K562 (cell line): ENCODE measurements around the gene STEAP1B. TPM values are rescaled to one million over a fixed set of nuclear protein-coding genes. Genes with fewer than 3 reads are reported as not detected.

Source experiments
- ATF6 ChIP-seq: sonication (generic); formaldehyde crosslinking; IDR thresholded peaks from 2 replicates; pipeline ENCODE4 v1.4.0; 2020; ENCODE audit warnings: mild to moderate bottlenecking, missing genetic modification reagents
- BRD4 ChIP-seq: fragments of 200-600 bp; sonication (generic); IDR thresholded peaks from 2 replicates; pipeline ENCODE4 v1.6.1; 2017; ENCODE audit warnings: inconsistent platforms
- DIDO1 ChIP-seq: fragments of 450-650 bp; IDR thresholded peaks from 2 replicates; pipeline ENCODE4 v1.6.1; 2016; ENCODE audit warnings: low read depth, missing biosample characterization, missing genetic modification characterization
- E2F1 ChIP-seq: sonication (generic); formaldehyde crosslinking; IDR thresholded peaks from 2 replicates; pipeline ENCODE4 v1.8.1; 2023; ENCODE audit warnings: mild to moderate bottlenecking, missing genetic modification reagents, moderate library complexity
- FOS ChIP-seq: IDR thresholded peaks from 3 replicates; pipeline ENCODE4 v1.6.1; 2011; ENCODE audit not compliant: insufficient read length; ENCODE audit errors: extremely low read depth
- FOXJ2 ChIP-seq: fragments of 200-800 bp; sonication (Bioruptor generic); IDR thresholded peaks from 2 replicates; pipeline ENCODE4 v1.6.1; 2016; ENCODE audit warnings: missing genetic modification characterization, missing compliant biosample characterization
- GATAD2B ChIP-seq: fragments of 450-650 bp; IDR thresholded peaks from 2 replicates; pipeline ENCODE4 v1.6.1; 2017; ENCODE audit warnings: mild to moderate bottlenecking, borderline replicate concordance
- GTF3C2 ChIP-seq: IDR thresholded peaks from 3 replicates; pipeline ENCODE4 v1.6.1; 2011; ENCODE audit warnings: borderline replicate concordance, mild to moderate bottlenecking, moderate library complexity; ENCODE audit not compliant: insufficient read length; ENCODE audit errors: extremely low read depth
- HNRNPUL1 ChIP-seq: fragments of 200-400 bp; formaldehyde crosslinking; IDR thresholded peaks from 2 replicates; pipeline ENCODE4 v1.6.1; 2017; ENCODE audit warnings: low read length
- RBM22 ChIP-seq: fragments of 200-400 bp; formaldehyde crosslinking; IDR thresholded peaks from 2 replicates; pipeline ENCODE4 v1.6.1; 2018; ENCODE audit warnings: low read length, low read depth; ENCODE audit not compliant: poor library complexity, severe bottlenecking
- RREB1 ChIP-seq: fragments of 250-450 bp; sonication (Bioruptor Pico); IDR thresholded peaks from 2 replicates; pipeline ENCODE4 v1.4.0; 2020
- STAT5B ChIP-seq: fragments of 250-450 bp; sonication (Bioruptor Pico); IDR thresholded peaks from 2 replicates; pipeline ENCODE4 v1.8.0; 2021; ENCODE audit warnings: mild to moderate bottlenecking, inconsistent platforms
- ZFP30 ChIP-seq: fragments of 250-450 bp; sonication (Bioruptor Pico); IDR thresholded peaks from 2 replicates; pipeline ENCODE4 v1.8.0; 2022; ENCODE audit warnings: moderate library complexity, mild to moderate bottlenecking, inconsistent platforms, borderline replicate concordance
- ZNF232 ChIP-seq: sonication (generic); formaldehyde crosslinking; IDR thresholded peaks from 2 replicates; pipeline ENCODE4 v1.8.0; 2022; ENCODE audit warnings: mild to moderate bottlenecking, missing genetic modification reagents
- ZNF431 ChIP-seq: sonication (generic); formaldehyde crosslinking; IDR thresholded peaks from 2 replicates; pipeline ENCODE4 v1.8.0; 2022; ENCODE audit warnings: mild to moderate bottlenecking, missing genetic modification reagents
- polyA plus RNA-seq, 8 experiments: library from polyadenylated mRNA; depleted of rRNA in 4 of 8; stranded (reverse) in 5 of 8; unstranded in 3 of 8; fragments of >200 nt; fragmentation: Nextera tagmentation in 2 of 8; fragmentation: Illumina TruSeq in 1 of 8; extraction: Ambion mirVana in 2 of 8; extraction: Trizol in 1 of 8; gene quantifications; 2 replicates each; pipeline versions ENCODE4 v1.2.1 to v1.2.3, GENCODE V29; 2011 to 2014; ENCODE audit warnings: inconsistent platforms in 1 of 8, missing spikeins in 1 of 8
- total RNA-seq, 7 experiments: library from RNA; depleted of rRNA in 6 of 7; stranded (reverse); fragments of >200 nt in 6 of 7; fragmentation: Illumina TruSeq in 2 of 7; extraction: Trizol in 2 of 7; gene quantifications; 2 replicates each; pipeline versions ENCODE4 v1.2.1 to v1.2.3, GENCODE V29; 2011 to 2021; ENCODE audit warnings: low replicate concordance in 1 of 7

STEAP1B gene
- total and polyA plus RNA-seq, 9 of the 15 experiments (the other 6 are each of a cell fraction or from before 2014, with no cell fraction given): 20.0 to 38.5 (median 30.6) TPM

- TF ChIP-seq HNRNPUL1: no peak
- no peak for TF ChIP-seq ZNF431
- TF ChIP-seq ZNF232: no peak
- TF ChIP-seq GATAD2B: no peak
- TF ChIP-seq FOS: no peak
- TF ChIP-seq ATF6 (CRISPR knock-in tag): no peak
- no peak for TF ChIP-seq ZFP30 (CRISPR knock-in tag)
- no peak for TF ChIP-seq DIDO1 (tag)
- no peak for TF ChIP-seq E2F1 (CRISPR knock-in tag)
- TF ChIP-seq GTF3C2: no peak
- no peak for TF ChIP-seq STAT5B (CRISPR knock-in tag)
- no peak for TF ChIP-seq RREB1 (CRISPR knock-in tag)
- no peak for TF ChIP-seq BRD4
- TF ChIP-seq RBM22: no peak
- no peak for TF ChIP-seq FOXJ2 (tag)
These were observed 11.1 kb downstream of the STEAP1B start (continued) for GRCh38 chr7:22488643-22489462.
